Measurements from ENCODE around the gene NDST1.

DNA sequence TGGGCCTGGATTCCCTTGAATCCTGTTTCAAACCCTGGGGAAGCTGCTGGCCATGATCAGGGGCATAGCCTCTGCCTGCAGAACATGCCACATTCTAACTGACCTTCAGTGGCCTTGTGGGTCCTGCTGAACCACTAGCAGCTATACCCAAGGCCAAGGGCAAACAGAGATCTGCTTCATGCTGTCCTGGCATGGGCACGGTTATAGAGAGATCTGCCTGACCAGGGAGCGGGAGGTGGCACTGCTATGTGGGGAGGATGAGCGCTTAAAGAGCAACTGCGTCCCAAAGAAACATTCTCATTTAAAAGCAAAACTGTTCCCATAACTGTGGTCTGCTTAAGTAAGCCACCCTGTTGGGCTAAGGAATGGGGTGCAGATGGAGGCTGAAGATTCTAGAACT is 96.1 kb downstream of the NDST1 start:
- TF ChIP-seq, protein P1, sequence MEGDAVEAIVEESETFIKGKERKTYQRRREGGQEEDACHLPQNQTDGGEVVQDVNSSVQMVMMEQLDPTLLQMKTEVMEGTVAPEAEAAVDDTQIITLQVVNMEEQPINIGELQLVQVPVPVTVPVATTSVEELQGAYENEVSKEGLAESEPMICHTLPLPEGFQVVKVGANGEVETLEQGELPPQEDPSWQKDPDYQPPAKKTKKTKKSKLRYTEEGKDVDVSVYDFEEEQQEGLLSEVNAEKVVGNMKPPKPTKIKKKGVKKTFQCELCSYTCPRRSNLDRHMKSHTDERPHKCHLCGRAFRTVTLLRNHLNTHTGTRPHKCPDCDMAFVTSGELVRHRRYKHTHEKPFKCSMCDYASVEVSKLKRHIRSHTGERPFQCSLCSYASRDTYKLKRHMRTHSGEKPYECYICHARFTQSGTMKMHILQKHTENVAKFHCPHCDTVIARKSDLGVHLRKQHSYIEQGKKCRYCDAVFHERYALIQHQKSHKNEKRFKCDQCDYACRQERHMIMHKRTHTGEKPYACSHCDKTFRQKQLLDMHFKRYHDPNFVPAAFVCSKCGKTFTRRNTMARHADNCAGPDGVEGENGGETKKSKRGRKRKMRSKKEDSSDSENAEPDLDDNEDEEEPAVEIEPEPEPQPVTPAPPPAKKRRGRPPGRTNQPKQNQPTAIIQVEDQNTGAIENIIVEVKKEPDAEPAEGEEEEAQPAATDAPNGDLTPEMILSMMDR (IDR thresholded peaks at IDR 0.05 in 4 of 5, conservative IDR thresholded peaks at IDR 0.05 in 1 of 5) = no peak
- no peak for TF ChIP-seq POLR2A (IDR thresholded peaks at IDR 0.05)

All from gastrocnemius medialis (tissue), 4 donors.